ENCODE measurements around the gene NDST3. TPM values are rescaled to one million over a fixed set of nuclear protein-coding genes. Genes with fewer than 3 reads are reported as not detected.

Gene NDST3
- total RNA-seq, 1 donor from 2014 or later = 1.5 TPM

DNA sequence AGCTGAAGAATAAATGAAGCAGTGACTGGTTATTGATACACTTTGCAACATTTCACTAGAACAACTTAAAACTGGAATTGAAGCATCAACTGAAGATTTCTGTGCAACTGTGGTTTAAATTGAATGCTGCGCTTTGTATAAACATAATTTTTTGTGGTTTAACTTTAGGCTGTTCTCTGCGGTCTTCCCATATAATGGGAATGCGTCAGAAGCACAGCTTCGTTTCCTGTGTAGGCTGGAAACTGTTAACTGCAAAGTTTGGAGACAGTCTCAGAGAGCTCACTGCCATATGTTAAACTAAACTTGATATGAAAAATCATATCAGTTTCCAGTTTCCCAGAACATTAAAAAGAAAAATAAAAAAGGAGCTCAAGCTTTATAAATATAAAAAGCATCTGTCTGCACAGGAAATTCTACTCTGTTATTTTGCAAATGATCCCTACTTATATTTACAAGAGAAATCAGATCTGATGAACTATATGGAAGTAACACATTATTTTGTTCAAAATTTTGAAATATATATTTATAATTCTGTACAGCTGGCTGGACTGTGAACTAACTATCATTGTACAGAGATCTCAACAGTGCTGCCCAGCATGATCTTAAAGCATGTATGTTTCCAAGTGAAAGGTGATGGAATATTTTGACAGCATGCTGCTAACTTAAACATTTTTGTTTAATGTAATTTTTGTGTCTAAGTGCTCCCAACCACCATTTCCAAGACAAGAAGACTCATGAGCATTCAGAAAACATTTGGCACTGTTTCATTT is 139.9 kb downstream of the NDST3 start:
- no peak overlapping the region for H3K27ac Mint-ChIP-seq
- H3K4me1 Mint-ChIP-seq (ENCODE audit: unreplicated experiment) = peaks cover 4% of the 10 kb centered on the region
- no peaks in the 10 kb centered on the region for H3K9me3 Mint-ChIP-seq
- no peak for DNase-seq (ENCODE audit: extremely low spot score, unreplicated experiment)
- TF ChIP-seq CTCF (conservative IDR thresholded peaks at IDR 0.05) = no peak
- no peaks in the 10 kb centered on the region for H3K27me3 Mint-ChIP-seq
- no peak overlapping the region for H3K4me3 Mint-ChIP-seq
- H3K36me3 Mint-ChIP-seq = no peaks in the 10 kb centered on the region

DNA sequence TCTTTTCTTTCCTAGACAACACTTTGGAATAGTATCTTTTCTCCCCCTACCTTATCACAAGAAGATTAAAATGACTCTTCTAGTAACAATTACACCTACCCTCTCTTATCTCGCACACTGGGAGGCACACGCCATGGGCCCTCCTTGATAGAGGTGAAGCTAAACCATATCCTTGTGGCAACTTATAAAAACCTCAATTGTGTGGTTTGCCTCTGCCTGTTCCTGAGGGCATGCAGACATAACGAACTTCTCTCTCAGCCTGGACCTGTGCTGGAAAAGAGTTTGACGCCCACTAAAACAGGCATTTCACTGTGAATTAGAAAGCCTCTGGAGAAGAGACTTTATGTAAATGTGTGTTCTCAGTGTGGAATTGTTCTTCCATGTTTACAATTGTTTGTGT is 141.2 kb downstream of the NDST3 start:
- no peak for DNase-seq (ENCODE audit: extremely low spot score, unreplicated experiment)
- H3K4me3 Mint-ChIP-seq = no peak overlapping the region

DNA sequence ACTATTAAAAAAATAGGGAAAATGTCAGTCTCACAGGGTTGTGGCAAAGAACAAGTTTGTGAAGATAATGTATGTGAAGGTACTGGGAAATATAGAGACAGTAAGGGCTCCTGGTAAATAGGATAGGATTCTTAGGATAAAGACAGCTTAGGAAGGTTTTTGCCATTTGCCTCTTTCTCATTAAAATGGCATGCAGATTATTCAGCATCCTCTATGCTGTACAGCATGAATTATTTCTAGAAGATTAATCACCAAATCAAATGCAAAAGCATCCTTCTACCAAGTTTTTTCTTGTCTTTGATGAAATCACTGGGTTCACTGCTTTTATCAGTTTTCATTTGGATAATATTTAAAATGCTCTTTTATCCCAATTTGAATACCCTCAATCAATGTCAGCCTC is 142.8 kb downstream of the NDST3 start:
- no peak for TF ChIP-seq CTCF (conservative IDR thresholded peaks at IDR 0.05)
- H3K4me3 Mint-ChIP-seq = no peak overlapping the region
- H3K27ac Mint-ChIP-seq = no peak overlapping the region
- no peaks in the 10 kb centered on the region for H3K9me3 Mint-ChIP-seq
- DNase-seq (ENCODE audit: extremely low spot score, unreplicated experiment) = no peak
- no peaks in the 10 kb centered on the region for H3K36me3 Mint-ChIP-seq
- no peaks in the 10 kb centered on the region for H3K27me3 Mint-ChIP-seq
- H3K4me1 Mint-ChIP-seq (ENCODE audit: unreplicated experiment) = no peaks in the 10 kb centered on the region

More for the DNA sequence above, 141.2 kb downstream of the NDST3 start:
- H3K4me1 Mint-ChIP-seq (ENCODE audit: unreplicated experiment) = peaks cover 4% of the 10 kb centered on the region
- H3K9me3 Mint-ChIP-seq = no peaks in the 10 kb centered on the region
- no peak overlapping the region for H3K27ac Mint-ChIP-seq
- no peaks in the 10 kb centered on the region for H3K27me3 Mint-ChIP-seq
- no peak for TF ChIP-seq CTCF (conservative IDR thresholded peaks at IDR 0.05)
- H3K36me3 Mint-ChIP-seq = no peaks in the 10 kb centered on the region

GRCh38 chr4:118180776-118181175 is 146.5 kb downstream of the NDST3 start:
- Mint-ChIP-seq H3K4me1 (ENCODE audit: unreplicated experiment) (no peaks in the 10 kb centered on the region), H3K36me3 (no peaks in the 10 kb centered on the region), H3K9me3 (no peaks in the 10 kb centered on the region), H3K27me3 (no peaks in the 10 kb centered on the region), H3K4me3 (no peak overlapping the region), H3K27ac (no peak overlapping the region)
- no peak for TF ChIP-seq CTCF (conservative IDR thresholded peaks at IDR 0.05)
- no peak for DNase-seq (ENCODE audit: extremely low spot score, unreplicated experiment)

DNA sequence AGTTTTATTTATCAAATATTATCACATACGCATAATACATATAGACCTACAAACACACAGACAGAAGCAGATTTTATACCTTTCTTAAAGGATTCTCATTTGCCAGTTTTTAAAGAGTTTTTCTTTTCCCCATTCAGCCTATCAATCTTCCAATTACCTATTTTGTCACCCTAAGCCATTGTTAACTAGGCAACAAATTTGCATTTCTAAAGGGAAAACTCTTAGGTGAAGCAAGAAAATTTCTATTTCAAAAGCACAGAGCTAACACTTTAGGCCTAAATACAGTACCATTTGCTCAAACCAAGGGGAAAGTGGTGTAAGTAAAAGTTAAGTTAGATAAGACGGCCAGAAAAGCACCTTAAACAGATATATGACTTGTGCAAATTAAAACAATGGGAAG is 156.6 kb downstream of the NDST3 start:
- no peak overlapping the region for H3K4me3 Mint-ChIP-seq
- H3K4me1 Mint-ChIP-seq (ENCODE audit: unreplicated experiment) = no peaks in the 10 kb centered on the region
- H3K36me3 Mint-ChIP-seq = peaks cover 4% of the 10 kb centered on the region
- DNase-seq (ENCODE audit: extremely low spot score, unreplicated experiment) = no peak
- H3K27ac Mint-ChIP-seq = no peak overlapping the region
- peaks cover 4% of the 10 kb centered on the region for H3K9me3 Mint-ChIP-seq
- TF ChIP-seq CTCF (conservative IDR thresholded peaks at IDR 0.05) = no peak
- H3K27me3 Mint-ChIP-seq = no peaks in the 10 kb centered on the region
